ENCODE results near the gene DLK1.

DLK1 gene

DNA sequence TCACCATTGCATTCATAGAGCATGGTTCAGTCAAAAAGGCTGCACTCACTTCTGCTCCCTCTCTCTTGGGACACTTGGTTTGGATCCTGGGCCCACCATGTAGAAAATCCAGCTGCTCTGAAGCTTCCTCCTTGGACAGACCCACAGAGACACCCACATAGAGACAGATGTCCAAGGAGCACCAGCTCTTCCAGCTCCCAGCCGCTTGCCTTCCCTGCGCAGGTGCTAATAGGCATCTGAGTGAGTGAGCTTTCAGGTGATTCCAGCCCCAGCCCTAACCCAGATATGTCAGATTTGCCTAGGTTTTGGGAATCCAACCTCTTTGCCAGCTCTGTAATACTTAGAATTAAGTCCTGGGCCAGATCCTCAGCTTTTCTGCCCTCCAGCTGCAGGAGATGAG lies 38.6 kb downstream of the DLK1 start:
- no peak for DNase-seq

DNA sequence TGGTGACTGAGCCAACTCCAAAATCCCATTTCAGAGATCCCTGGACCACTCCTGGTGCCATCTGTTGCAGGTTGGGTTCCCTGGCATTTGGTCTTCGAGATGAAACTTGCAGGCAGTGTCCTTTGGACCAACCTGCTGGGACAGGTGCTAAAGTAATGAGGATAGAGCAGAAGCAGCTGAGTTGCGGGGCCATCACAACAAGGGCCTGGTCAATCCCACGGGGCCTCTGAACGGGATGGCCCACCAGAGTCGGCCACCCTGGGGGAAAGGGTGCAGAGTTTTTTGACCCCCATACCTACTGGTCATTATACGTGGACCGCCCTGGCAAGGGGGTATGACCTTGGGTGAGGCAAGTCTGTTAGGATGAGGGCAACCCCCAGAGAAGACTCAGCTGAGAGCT lies 39.3 kb downstream of the DLK1 start:
- DNase-seq = no peak

DNA sequence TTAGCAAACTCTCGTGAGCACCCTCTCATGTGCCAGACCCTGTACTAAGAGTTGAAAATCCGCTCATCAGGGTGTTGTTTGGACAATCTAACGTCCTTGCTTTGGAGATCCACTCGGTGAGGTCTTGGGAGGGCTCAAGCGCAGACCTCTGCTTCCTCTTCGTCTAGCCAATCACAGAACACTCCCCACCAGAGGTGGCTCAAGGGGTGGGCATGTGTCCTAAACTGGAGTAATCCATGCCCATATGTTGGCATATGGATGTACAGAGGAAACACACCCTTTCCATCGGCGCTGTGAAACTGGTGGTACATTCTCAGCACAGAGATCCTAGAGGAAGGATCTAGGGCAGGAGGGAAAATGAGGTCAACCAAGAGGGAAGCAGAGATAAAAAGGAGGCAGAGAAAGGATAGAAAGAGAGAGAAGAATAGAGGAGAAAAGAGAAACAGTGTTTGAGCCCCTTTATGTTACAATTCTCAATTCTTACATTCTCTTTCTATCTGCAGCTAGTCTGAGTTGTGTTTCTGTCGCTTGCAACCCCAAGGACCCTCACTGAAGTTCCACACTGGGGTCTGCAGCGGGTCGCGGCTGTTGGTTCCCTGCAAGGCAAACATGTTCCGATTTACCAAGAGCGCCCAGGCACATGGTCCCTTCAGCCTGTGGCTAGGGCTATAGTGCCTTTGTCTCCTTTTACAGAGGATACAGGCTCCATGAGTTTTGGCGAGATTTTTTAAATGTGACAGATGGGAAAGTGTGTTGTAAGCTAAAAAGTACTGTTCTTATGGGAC lies 40.5 kb downstream of the DLK1 start:
- no peak for DNase-seq

DNA sequence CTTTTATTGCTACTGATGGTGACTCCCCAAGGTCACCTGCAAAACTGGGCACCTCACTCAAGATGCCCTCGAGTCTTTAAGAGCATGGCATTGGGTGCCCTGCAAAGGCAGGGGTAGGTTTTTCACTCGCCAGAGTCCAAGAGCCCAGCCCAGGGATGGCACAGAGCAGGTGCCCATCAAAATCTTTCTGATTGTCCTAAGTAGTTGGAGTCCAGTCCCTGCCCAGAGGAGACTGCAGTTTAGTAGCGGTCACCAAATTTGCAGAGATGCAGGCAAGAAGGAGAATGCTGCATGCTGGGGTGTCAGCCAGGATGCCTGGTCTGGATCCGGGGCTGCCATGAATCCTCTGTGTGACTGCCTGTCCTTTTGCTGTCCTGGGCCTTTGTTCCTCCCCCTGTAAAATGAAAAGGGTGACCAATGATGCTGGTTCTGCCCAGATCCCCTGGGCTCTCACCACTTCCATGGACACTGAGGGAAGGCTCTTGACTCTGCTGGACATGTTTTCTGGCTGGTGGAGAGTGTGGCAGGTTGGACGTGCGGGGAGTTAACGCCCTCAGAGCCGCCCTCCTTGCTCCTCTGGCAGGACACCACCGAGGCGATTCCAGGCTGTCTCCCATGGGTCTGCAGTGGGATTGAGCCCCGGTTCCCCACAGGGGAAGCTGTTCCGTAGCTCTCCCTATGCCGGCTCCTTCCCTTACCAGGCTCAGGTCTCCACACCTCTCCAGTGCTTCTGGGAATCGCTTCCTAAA lies 41.3 kb downstream of the DLK1 start:
- DNase-seq = no peak

DNA sequence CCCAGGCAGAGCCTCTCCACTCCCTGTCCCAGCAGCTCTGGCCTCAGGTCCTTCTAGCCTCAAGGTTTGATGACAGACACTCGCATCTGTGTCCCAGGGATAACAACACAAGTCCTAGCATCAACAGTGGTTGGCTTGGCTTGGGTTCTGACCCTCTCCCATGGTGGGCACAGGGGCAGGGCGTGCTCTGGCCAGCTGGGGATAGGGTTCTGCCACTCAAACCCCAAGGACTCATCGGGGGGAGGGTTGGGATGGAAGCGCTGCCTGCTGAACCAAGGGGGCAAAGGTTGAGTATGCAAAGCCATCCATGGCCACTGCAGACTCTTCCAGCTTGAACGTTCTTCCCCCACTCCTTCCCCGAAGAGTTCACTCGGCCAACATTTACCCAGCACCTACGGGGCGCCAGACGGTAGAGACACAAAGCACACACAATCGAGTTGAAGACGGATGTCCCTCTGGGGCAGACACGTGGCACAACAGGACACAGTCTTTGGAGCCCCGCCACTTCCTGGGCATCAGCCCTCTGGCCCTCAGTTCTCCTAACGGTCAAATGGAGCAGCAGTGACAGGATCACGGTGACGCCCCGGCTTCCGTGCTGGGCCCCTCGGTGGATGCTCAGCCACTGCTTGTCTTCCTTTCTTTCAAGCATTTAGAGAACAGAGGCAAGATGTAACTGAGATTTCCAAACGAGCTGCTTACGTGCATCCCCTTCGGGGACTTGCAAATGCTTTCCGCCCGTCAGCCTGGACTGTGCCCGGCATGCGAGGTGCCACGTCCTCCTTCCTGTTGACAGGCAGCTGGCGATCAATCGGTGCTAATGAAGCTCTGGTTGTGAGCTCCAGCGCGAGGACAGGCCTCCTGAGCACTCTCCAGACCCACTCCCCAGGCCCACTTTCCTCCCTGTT lies 42.6 kb downstream of the DLK1 start:
- DNase-seq = no peak

DNA sequence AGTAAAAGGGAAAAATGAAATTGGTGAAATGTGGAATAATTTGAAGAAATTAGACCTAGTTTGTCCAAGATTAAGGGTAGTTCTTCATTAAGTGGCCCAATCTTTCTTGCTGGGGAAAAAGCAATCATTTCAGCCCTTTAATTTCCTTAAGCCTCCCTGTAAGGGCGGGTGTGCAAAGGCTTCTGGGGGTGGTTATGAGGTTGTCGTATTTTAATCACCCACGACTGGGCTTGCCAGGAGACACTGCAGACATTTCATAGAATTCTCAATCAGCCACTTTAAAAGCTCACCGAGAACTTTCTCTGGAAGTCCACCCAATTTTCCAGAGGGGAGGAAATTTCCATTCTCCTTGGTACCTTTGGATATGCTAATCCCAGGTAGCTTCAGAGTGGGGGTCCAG lies 43.4 kb downstream of the DLK1 start:
- no peak for DNase-seq

DNA sequence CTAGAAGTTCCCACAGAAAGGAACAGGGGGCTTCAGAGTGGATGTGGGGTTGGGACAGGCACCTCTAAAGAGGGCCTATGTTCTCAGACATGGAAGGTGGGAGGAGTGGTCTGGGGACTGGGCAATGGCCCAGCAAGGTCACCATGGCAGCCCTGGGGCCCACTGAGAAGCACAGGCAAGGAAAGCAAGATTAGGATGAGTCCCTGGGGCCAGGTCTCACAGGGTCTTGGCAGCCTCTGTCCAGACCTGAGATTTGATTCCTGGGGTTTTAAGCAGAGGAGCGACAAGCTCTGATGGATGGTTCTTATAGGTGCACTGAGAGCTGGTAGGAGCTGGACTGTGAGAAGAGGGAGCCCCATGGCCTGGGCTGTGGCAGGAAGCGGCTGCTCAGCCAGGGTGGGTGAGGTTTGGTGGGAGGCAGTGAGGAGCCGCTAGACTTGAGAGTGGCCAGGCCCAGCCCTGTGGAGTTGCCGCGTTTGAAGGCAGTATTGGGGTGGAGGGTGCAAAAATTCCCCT lies 44.0 kb downstream of the DLK1 start:
- no peak for DNase-seq

DNA sequence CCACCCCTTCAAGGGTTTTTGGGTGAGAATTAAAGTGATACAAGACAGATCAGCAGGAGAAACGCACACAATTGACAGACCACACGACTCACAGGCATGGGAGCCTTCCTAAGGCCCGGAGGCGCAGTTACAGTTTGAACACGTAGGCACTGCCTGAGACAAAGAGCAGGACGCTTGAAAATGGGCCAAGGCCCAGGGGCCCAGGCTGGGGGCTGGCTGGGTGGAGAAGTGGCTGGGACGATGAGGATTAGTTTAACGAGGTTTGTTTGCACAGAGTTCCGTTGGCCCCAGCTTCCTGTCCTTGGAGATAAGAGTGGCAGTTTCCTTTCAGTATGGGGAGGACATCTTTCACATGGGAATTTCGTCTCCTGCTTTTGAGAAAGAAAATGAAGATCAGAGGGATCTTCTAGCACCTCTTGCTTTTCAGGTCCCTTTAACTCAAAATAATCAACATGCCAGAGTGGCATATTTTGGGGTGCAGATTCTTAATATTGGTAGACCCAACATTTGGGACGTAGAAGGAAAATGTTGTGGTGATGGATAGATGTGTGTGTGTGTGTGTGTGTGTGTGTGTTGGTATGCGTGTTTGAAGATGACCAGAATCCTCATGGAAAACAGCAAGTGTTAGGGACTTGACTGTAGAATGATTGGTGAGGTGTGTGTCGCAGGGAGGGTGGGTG lies 44.6 kb downstream of the DLK1 start:
- no peak for DNase-seq

DNA sequence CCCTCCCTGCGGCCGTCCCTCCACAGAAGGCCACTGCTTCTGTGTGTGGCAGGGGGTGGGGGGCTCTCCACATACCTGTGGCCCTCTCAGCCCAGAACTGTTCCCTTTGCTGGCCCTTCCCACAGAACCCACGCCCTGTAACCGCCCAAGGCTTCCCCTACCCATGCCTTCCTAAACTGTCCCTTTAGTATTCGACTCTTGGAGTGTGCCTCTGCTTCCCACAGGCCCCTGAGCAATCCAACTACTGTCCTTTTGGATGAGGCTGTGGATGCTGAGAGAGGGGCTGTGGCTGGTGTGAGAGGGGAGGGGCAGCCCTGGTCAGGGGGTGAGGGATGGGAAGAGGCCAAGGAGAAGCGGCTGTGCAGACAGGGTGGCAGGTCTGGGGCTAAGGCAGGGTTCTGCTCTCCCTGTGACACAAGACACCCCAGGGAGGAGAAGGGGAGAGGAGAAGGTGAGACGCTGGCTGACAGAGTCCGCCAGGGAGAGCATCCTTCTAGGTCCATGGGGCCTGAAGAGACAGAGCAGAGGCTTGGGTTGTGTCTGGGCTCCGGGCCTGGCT lies 46.0 kb downstream of the DLK1 start:
- DNase-seq = no peak

DNA sequence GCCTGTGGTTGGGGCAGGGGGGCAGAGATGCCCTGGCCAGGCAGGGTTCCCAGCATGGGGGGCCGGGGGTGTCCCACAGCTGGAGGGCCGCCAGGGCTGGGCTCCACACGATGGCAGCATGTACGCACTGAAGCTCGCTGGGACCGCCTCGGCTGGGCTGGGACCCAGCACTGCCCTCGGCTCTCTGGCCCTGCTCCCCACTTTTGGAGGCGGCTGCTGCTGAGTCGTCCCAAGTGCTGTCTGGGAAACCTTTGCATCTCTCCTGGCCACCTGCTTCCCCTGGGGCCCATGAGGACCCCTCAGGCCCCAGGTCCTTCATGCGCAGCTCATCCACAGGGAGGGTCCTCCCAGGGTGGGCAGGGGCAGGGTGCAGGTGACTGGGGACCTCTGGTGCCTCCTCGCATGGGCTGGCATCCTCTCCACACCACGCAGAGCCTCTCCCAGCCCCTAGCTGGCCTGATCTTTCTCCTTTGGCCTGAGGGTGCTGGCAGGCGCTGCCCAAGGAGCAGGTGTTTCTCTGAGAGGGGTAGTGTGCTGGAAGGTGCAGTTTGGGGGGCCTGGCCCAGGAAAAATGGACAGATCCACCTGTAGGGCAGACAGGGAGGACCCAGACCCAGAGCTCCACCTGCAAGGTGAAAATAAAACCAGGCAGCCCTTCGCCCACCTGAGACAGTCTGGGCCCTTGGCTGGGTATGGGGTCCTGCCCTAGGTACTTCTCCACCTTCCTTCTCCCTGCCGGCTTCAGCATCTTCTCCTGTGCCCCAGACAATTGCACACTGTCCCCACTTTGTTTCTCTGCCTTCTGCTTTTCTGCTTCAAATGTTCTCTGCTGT lies 46.9 kb downstream of the DLK1 start:
- no peak for DNase-seq

DNA sequence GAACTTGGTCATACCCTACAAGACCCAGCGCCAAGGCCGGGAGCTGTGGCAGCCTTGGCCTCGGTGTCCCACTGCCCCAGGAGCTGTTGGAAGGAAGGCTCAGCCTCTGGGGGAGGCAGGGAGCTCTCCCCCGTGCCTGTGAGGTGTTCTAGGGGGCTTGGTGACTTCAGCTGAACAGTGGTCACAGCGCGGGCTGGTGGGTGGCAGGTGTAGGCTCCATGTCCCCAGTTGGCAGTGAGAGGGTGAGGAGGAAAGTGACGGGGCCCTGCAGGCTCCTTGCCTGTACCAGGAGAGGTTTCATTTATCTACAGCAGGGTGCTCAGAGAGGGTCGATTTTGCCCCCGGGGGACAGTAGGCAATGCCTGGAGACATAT lies 47.5 kb downstream of the DLK1 start:
- no peak for DNase-seq

DNA sequence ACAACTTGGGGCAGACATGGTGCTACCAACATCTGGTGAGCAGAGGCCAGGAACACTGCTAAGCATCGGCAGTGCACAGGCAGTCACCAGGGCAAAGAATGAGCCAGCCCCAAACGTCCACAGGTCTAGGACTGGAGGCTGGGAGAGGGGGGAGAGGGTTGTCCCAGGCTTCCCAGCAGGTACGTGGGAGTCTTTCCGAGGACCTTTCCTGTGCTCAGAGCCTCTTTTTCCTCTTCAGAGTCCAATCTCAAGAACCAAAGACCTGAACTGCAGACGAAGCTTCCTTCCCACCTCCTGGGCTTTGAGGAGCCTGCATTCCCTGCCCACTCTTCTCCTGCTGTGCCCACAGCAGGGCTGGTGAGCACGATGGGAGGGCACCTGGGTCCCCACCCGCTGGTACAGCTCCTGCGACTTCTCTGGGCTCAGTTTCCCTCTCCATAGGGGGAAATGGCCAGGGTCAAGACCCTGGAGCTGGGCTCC lies 48.7 kb downstream of the DLK1 start:
- DNase-seq = no peak

DNA sequence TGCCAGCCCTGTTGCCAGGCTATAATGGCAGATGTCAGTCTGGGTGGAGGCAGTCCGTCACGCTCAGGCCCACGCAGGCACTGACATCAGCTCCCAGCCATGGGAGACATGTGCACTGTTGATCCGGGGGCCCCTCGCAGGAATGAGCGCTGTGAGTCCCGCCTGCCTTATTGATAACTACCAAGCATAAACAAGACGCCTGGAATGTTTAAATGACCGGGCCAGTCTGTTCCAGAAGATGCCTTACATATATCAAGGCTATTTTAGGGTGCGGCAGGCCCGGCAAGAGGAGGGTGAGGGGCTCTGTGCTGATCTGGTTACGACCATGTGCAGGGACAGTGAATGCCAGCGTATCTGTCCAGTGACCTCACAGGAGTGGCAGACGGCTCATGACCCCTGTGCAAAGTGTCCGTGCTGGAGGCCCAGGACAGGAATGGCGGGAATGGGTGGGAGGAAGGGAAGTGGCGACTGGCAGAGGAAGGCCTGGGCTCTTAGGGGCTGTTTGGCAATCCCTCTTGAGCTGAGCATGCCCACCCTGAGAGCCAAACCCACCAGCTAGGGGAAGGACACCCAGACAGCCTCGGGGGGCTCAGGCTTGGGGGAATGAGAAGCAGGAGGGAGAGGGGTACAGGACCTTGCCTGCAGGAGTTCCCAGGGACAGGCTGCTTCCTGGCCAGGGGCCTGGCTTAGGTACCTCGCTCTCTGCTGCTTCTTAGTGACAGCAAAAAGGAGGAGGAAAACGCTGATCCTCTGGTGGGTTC lies 49.3 kb downstream of the DLK1 start:
- no peak for DNase-seq

DNA sequence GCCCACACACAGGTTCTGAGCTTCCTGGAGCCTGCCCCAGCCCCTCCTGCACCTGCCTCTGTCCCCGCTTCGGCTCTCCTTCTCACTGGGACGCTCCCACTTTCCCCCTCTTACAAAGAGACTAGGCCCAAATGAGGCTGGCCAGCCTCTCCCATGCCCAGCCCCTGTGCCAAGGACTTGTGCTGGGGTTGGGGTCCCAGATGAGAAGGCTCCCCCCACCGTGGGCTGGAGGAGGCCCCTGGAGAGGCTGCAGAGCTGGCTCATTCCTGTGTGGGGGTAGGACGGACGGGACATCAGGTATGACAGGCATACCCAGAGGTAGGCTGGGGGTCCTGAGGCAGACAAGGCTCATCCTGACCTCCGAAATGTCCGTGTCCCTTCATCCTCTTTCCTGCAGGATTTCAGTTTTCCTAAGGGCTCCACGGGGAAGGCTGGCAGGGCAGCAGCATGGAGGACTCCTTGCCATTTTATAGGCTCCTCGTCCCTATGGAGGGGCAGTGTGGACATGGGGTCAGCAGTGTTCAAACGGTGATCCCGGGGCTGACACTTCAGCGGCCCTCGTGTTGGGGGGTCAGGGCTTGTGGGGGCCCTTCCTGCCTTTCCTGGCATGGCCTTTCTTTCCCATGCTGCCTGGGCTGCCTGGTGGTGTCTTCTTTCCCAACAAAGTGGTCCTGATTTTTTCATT lies 50.1 kb downstream of the DLK1 start:
- no peak for DNase-seq

DNA sequence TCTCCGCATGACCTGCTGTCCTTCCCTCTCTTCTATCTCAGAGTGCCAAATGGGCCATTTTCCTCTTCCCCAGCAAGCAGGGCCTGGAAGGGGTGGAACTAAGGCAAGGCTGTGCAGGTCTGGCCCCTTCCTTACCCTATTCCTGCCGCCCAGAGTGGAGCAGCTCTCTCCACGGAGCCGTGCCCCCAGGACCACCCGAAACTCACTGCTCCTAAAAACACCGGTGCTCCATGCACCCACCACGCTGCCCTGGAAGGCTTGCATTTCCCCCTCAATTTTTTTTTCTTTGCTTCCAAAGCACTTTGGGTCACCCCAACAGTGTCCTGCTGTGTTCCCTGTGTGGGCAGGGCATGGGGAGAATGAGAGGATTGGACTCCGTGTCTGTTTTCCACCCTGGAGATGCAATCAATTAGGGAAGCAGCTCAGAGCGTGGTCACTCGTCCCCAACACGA lies 50.7 kb downstream of the DLK1 start:
- DNase-seq = no peak

DNA sequence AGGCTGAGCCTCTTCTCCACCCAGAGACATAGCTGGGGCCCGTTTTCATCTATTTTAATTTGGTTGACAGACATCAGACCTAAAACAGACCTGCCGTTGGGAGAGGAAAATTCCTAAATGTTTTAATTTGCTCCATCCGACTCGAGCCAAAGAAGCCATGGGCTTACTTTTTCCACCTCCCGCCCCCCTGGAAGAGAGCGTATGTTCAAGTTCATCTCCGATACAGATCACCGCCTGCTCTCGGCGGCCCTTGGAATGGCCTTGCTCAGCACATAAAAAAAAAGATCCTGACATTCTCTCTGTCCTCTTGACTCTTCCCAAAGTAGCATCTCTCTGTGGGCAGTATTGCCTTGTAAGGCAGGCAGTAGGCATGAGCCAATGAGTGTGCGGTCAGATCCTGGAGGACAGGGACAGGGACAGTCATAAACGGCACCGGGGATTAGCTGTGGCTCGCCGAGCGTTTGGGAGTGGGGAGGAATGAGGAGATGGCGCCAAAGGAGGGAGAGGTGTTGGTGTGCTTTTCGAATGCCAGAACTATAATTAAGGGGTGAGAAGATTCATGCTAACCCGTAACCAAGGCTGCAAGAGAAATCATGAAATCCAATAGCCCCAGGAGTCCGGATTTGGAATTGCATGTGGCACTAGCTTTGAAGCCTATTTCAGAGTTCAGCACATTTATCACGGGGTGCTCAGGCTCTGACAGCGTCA lies 51.3 kb downstream of the DLK1 start:
- no peak for DNase-seq

DNA sequence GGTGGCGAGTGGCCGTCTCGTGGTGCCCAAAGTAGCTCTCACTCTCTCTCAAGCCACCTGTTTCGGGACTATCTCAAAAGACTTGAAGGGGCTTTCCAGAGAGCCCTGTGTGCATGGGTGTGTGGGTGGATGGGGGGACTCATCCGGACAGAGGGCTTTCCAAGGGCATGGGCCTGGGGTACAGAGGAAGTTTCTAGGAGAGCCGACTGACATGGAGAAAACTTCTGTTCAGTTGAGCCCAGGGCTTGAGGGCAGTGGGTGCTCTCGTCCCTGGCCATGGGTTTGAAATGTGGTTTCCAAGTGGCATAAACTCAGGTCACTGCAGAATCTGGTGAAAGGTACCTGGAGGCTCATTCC lies 51.8 kb downstream of the DLK1 start:
- no peak for DNase-seq

DNA sequence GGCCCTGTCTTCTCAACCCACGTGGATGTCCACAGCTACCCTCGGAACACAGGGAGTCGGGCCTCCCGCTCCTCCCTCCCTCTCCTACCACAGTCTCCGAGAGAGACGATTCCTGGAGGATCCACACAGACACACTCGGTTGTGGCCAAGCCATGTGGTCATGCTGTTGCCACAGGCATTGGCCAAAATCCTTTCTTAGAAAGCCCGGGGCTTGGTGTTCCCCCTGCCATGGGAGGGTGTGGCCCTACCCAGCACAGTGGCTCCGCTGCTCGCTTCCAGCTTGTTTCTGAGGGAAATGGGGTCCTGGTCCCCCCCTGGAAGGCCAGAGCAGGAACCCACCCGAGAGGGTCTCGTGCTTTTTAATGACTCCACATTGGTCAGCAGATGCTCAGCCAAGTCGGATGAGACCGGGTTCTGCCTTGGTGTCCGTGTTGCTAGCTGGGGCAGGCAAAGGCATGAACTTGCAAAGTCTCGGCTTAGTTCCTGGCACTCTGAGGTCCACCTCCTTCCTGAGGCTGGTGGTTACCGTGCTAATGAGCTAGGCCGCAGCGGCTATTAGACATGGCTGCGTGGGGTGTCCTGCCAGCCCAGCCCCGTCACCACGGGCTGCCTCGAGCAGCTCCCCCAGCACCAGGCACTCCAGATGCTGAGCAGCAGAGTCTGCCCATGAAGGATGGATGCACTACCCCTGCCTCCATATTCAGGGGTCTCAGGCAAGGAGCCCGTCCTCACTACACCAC lies 52.4 kb downstream of the DLK1 start:
- DNase-seq = no peak

DNA sequence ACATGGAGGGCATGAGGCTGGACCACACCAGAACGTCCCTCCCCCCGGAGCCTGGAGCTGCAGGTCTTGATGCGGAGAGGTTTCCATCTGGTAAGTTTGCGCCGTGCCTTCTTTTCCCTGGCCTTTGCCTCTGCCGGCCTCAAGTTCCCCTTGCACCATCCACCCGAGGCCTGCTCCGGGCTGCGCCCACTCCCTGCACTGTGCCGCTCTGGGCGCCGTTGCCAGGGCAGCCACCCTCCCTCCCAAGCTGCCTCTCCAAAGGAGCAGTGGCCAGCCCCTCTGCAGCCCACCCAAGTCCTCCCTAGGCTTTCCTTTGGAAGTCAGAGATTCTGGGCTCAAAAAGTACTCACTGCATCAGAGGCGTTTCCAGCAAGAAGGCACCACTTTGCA lies 53.0 kb downstream of the DLK1 start:
- DNase-seq = no peak

All from NCI-H187 (cell line).